ENCODE results near the gene GALNT5.

DNA sequence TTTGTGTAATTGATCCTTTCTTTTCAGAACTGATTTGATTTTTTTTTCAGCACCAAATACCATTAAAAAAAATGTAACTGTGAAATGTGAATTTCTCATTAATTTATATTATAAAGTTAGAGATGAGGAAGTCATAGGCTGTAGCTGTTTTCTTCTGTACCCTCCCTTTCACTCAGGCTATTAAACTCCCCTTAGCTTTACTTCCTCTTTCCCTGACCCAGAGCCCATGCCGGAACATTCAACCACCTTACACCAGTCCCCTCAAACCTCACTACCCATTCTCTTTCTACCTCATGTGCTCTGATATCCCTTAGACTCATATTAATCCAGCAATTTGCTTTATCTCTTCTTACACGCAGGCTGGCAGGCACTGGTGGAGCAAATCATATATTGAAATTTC is 12.4 kb downstream of the GALNT5 start:
- TF ChIP-seq, protein P1, sequence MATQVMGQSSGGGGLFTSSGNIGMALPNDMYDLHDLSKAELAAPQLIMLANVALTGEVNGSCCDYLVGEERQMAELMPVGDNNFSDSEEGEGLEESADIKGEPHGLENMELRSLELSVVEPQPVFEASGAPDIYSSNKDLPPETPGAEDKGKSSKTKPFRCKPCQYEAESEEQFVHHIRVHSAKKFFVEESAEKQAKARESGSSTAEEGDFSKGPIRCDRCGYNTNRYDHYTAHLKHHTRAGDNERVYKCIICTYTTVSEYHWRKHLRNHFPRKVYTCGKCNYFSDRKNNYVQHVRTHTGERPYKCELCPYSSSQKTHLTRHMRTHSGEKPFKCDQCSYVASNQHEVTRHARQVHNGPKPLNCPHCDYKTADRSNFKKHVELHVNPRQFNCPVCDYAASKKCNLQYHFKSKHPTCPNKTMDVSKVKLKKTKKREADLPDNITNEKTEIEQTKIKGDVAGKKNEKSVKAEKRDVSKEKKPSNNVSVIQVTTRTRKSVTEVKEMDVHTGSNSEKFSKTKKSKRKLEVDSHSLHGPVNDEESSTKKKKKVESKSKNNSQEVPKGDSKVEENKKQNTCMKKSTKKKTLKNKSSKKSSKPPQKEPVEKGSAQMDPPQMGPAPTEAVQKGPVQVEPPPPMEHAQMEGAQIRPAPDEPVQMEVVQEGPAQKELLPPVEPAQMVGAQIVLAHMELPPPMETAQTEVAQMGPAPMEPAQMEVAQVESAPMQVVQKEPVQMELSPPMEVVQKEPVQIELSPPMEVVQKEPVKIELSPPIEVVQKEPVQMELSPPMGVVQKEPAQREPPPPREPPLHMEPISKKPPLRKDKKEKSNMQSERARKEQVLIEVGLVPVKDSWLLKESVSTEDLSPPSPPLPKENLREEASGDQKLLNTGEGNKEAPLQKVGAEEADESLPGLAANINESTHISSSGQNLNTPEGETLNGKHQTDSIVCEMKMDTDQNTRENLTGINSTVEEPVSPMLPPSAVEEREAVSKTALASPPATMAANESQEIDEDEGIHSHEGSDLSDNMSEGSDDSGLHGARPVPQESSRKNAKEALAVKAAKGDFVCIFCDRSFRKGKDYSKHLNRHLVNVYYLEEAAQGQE (tag by site-specific recombination; IDR thresholded peaks at IDR 0.05), result no peak
- TF ChIP-seq ZNF514 (tag by site-specific recombination; IDR thresholded peaks at IDR 0.05) (no peak), TCF7L2 (IDR thresholded peaks at IDR 0.05; ENCODE audit: borderline replicate concordance, low read depth, low read length) (no peak), ZNF501 (tag by site-specific recombination; IDR thresholded peaks at IDR 0.05) (no peak), ZNF558 (tag by site-specific recombination; IDR thresholded peaks at IDR 0.05) (no peak), ZNF23 (tag by site-specific recombination; IDR thresholded peaks at IDR 0.05; ENCODE audit: borderline replicate concordance) (no peak), REPIN1 (tag by site-specific recombination; IDR thresholded peaks at IDR 0.05; ENCODE audit: low read depth) (no peak), BCL11B (tag by site-specific recombination; IDR thresholded peaks at IDR 0.05; ENCODE audit: low read depth) (no peak)
- TF ChIP-seq, protein P2, sequence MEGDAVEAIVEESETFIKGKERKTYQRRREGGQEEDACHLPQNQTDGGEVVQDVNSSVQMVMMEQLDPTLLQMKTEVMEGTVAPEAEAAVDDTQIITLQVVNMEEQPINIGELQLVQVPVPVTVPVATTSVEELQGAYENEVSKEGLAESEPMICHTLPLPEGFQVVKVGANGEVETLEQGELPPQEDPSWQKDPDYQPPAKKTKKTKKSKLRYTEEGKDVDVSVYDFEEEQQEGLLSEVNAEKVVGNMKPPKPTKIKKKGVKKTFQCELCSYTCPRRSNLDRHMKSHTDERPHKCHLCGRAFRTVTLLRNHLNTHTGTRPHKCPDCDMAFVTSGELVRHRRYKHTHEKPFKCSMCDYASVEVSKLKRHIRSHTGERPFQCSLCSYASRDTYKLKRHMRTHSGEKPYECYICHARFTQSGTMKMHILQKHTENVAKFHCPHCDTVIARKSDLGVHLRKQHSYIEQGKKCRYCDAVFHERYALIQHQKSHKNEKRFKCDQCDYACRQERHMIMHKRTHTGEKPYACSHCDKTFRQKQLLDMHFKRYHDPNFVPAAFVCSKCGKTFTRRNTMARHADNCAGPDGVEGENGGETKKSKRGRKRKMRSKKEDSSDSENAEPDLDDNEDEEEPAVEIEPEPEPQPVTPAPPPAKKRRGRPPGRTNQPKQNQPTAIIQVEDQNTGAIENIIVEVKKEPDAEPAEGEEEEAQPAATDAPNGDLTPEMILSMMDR (tag by site-specific recombination; IDR thresholded peaks at IDR 0.05), result no peak

Data from HEK293 (cell line).